ENCODE data around the gene TMUB2. TPM values are rescaled to one million over a fixed set of nuclear protein-coding genes. Genes with fewer than 3 reads are reported as not detected.

Gene TMUB2
- total and polyA plus RNA-seq, 9 of the 15 experiments (the other 6 are each of a cell fraction or from before 2014, with no cell fraction given) = 4.1 to 29.8 (median 16.3) TPM

DNA sequence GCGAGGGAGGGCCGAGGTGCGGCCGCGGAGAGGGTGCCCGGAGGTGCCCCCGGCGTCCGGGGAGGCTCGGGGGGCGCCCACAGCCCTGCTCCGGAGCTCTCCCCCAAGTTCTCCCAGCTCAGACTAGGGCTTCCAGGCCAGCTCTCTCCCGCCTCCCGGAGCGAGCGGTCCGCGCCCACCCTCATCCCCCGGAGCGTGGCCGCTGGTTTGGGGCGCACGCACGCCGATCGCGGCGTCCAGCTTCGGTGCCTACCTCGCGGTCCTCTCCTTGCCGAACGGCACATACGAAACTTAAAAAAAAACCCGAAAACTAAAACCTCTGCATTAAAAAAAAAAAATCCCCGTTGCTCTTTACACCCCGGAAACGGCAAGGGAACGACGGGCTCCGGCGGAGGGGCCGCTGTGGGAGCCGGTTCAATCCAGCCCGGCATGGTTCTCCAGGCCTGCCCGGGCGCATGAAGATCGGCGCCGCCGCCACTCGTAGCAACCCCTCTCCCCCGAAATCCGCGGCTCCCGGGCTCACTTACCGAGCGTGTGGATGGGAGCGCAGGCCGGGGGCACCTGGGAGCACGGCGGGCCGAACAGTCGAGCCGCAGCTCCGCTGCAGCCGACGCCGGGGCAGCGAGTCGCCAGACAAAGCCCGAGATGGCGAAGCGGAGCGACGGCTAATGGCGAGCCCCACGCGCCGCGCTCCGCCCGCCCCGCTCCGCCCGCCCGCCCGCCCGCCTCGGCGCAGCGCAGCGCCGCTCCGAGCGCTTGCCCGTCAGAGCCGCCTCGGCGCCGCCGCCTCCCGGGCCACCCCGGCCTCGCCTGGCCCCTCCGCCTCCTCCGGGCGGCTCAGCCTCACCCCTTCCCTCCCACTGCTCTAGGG is 33.7 kb downstream of the TMUB2 start (continued):
- TF ChIP-seq ZBTB11 (CRISPR knock-in tag; IDR thresholded peaks at IDR 0.05) (0 out of 6 replicates have a peak, but pooled peaks of 1 of the 3 experiments have one; percentile 15), ZNF311 (CRISPR knock-in tag; IDR thresholded peaks at IDR 0.05) (no peak), HMG20B (CRISPR knock-in tag; IDR thresholded peaks at IDR 0.05) (no peak), PRMT5 (CRISPR knock-in tag; IDR thresholded peaks at IDR 0.05) (no peak), TEAD1 (CRISPR knock-in tag; IDR thresholded peaks at IDR 0.05) (no peak), ZNF354B (CRISPR knock-in tag; IDR thresholded peaks at IDR 0.05) (no peak), PRPF4 (IDR thresholded peaks at IDR 0.05; ENCODE audit: insufficient read depth, low read depth, low read length, poor library complexity, severe bottlenecking) (no peak), ZSCAN32 (CRISPR knock-in tag; IDR thresholded peaks at IDR 0.05) (no peak), MIER1 (IDR thresholded peaks at IDR 0.05; ENCODE audit: low read depth) (no peak), CHD1 (IDR thresholded peaks at IDR 0.05; ENCODE audit: low read length) (peak; percentile 94), EWSR1 (IDR thresholded peaks at IDR 0.05; ENCODE audit: borderline replicate concordance, low read depth, partially characterized antibody) (no peak), XRCC3 (IDR thresholded peaks at IDR 0.05) (no peak), HBP1 (CRISPR knock-in tag; IDR thresholded peaks at IDR 0.05) (no peak), AFF4 (CRISPR knock-in tag; IDR thresholded peaks at IDR 0.05) (peak; percentile 48; the same call in 1 of the 2 replicates), ELF1 (tag; IDR thresholded peaks at IDR 0.05) (0 out of 2 replicates have a peak, but pooled peaks have one; percentile 14), TAF1 (IDR thresholded peaks at IDR 0.05; ENCODE audit: control insufficient read depth, extremely low read depth, insufficient read depth, low read length, severe bottlenecking) (peak; percentile 44), RNF2 (IDR thresholded peaks at IDR 0.05) (no peak)

Data from K562 (cell line).